Astrocyte (in vitro differentiated cells and primary cell): Measurements from ENCODE around the gene ZNF33B. TPM values are rescaled to one million over a fixed set of nuclear protein-coding genes. Genes with fewer than 3 reads are reported as not detected.

Experiments
- DNase-seq: peaks from one replicate; pipeline ENCODE4 v3.0.0-alpha.2; 2010; ENCODE audit warnings: low read depth
- FAIRE-seq: peaks from 2 replicates; lab custom pipeline; 2011; peaks lifted over from hg19 to GRCh38; lab: Jason Lieb, UNC
- H2AFZ ChIP-seq: 2 replicates; pipeline ENCODE4 v1.6.0; 2012; ENCODE audit warnings: low read depth, low read length, inconsistent platforms
- H3K27ac ChIP-seq: 2 replicates; pipeline ENCODE4 v1.5.1; 2011; ENCODE audit warnings: low read depth, low read length, inconsistent platforms
- H3K27me3 ChIP-seq: 2 replicates; pipeline ENCODE4 v1.6.0; 2011; ENCODE audit warnings: low read length, inconsistent platforms; ENCODE audit not compliant: insufficient read depth
- H3K36me3 ChIP-seq: 2 replicates; pipeline ENCODE4 v1.5.1; 2011; ENCODE audit warnings: low read length, inconsistent platforms; ENCODE audit not compliant: insufficient read depth
- H3K4me1 ChIP-seq: 2 replicates; pipeline ENCODE4 v1.5.1; 2011; ENCODE audit warnings: low read length, inconsistent platforms; ENCODE audit not compliant: insufficient read depth
- H3K4me2 ChIP-seq: 2 replicates; pipeline ENCODE4 v1.6.0; 2012; ENCODE audit warnings: low read length, inconsistent platforms
- H3K4me3 ChIP-seq: 2 replicates; pipeline ENCODE4 v1.5.1; 2011; ENCODE audit warnings: low read depth, mild to moderate bottlenecking, low read length, inconsistent platforms; ENCODE audit not compliant: insufficient read depth
- H3K79me2 ChIP-seq: 2 replicates; pipeline ENCODE4 v1.6.0; 2012; ENCODE audit warnings: mild to moderate bottlenecking, low read length, inconsistent platforms; ENCODE audit not compliant: insufficient read depth
- H3K9ac ChIP-seq: 2 replicates; pipeline ENCODE4 v1.6.0; 2012; ENCODE audit warnings: mild to moderate bottlenecking, low read length, inconsistent platforms
- H3K9me3 ChIP-seq: 2 replicates; pipeline ENCODE4 v1.5.1; 2012; ENCODE audit warnings: low read depth, mild to moderate bottlenecking, low read length, inconsistent platforms; ENCODE audit not compliant: insufficient read depth
- H4K20me1 ChIP-seq: 2 replicates; pipeline ENCODE4 v1.6.0; 2012; ENCODE audit warnings: low read length, inconsistent platforms; ENCODE audit not compliant: insufficient read depth
- H3K27ac Mint-ChIP-seq: one replicate; pipeline ENCODE4 v1.8.0; 2021; ENCODE audit warnings: mild to moderate bottlenecking, mixed read lengths; ENCODE audit not compliant: unreplicated experiment
- H3K27me3 Mint-ChIP-seq: one replicate; pipeline ENCODE4 v1.8.0; 2021; ENCODE audit warnings: low read depth, mixed read lengths; ENCODE audit not compliant: unreplicated experiment
- H3K36me3 Mint-ChIP-seq: one replicate; pipeline ENCODE4 v1.8.0; 2021; ENCODE audit warnings: low read depth, mixed read lengths; ENCODE audit not compliant: unreplicated experiment
- H3K4me1 Mint-ChIP-seq: one replicate; pipeline ENCODE4 v1.8.0; 2021; ENCODE audit warnings: low read depth, mixed read lengths; ENCODE audit not compliant: unreplicated experiment
- H3K4me3 Mint-ChIP-seq: one replicate; pipeline ENCODE4 v1.8.0; 2021; ENCODE audit warnings: mild to moderate bottlenecking, moderate library complexity, mixed read lengths; ENCODE audit not compliant: unreplicated experiment
- H3K9me3 Mint-ChIP-seq: one replicate; pipeline ENCODE4 v1.8.0; 2021; ENCODE audit warnings: mild to moderate bottlenecking, mixed read lengths; ENCODE audit not compliant: unreplicated experiment
- EZH2 ChIP-seq: IDR thresholded peaks from 2 replicates; pipeline ENCODE4 v1.6.1; 2012; ENCODE audit warnings: mild to moderate bottlenecking, low read length, inconsistent platforms; ENCODE audit not compliant: insufficient read depth
- total RNA-seq: library from RNA; stranded (reverse); gene quantifications from 2 replicates; pipeline ENCODE4 v1.2.1, GENCODE V29; 2021
- TF ChIP-seq, protein P1 (sequence below): IDR thresholded peaks from 2 replicates; pipeline ENCODE4 v1.5.1; 2011; ENCODE audit warnings: low read depth, mild to moderate bottlenecking, inconsistent platforms, low read length, moderate library complexity; ENCODE audit not compliant: insufficient read depth

Gene ZNF33B
- total RNA-seq, 1 donor from 2014 or later, result 10.1 TPM

DNA sequence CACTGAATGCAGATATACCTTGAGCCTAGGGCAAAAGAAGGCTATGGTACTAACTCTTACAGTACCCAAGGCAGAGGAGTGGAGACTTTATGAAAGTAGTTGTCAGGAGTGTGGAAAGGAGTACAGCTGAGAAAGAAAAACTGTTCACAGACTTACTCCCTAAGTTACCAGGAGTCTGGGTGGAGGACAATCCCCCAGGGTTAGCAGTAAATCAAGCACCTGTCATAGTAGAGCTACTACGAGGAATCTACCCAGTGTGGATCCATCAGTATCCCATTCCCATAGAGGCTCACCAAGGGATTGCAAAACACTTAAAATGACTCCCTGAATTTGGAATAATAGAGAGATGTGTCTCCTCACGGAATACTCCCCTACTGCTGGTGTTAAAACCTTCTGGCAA is 10.1 kb upstream of the ZNF33B start:
- no peak overlapping the region for H3K4me2 ChIP-seq
- no peaks in the 10 kb centered on the region for H3K79me2 ChIP-seq
- peaks cover 4% of the 10 kb centered on the region for H3K9me3 Mint-ChIP-seq
- no peaks in the 10 kb centered on the region for H4K20me1 ChIP-seq
- peaks cover 11% of the 10 kb centered on the region for H3K27me3 Mint-ChIP-seq
- H3K4me1 Mint-ChIP-seq, result peaks cover 3% of the 10 kb centered on the region
- DNase-seq, result no peak
- H3K27ac ChIP-seq, result no peak overlapping the region
- H3K36me3 ChIP-seq, result no peaks in the 10 kb centered on the region
- TF ChIP-seq, protein P1, sequence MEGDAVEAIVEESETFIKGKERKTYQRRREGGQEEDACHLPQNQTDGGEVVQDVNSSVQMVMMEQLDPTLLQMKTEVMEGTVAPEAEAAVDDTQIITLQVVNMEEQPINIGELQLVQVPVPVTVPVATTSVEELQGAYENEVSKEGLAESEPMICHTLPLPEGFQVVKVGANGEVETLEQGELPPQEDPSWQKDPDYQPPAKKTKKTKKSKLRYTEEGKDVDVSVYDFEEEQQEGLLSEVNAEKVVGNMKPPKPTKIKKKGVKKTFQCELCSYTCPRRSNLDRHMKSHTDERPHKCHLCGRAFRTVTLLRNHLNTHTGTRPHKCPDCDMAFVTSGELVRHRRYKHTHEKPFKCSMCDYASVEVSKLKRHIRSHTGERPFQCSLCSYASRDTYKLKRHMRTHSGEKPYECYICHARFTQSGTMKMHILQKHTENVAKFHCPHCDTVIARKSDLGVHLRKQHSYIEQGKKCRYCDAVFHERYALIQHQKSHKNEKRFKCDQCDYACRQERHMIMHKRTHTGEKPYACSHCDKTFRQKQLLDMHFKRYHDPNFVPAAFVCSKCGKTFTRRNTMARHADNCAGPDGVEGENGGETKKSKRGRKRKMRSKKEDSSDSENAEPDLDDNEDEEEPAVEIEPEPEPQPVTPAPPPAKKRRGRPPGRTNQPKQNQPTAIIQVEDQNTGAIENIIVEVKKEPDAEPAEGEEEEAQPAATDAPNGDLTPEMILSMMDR, result no peak
- TF ChIP-seq EZH2, result no peak
- H3K4me3 ChIP-seq, result no peak overlapping the region
- no peak overlapping the region for H3K4me3 Mint-ChIP-seq
- H3K36me3 Mint-ChIP-seq, result no peaks in the 10 kb centered on the region
- no peak overlapping the region for H2AFZ ChIP-seq
- H3K4me1 ChIP-seq, result no peaks in the 10 kb centered on the region
- FAIRE-seq, result no peak
- no peak overlapping the region for H3K27ac Mint-ChIP-seq
- H3K27me3 ChIP-seq, result no peaks in the 10 kb centered on the region
- H3K9ac ChIP-seq, result no peak overlapping the region
- no peaks in the 10 kb centered on the region for H3K9me3 ChIP-seq

DNA sequence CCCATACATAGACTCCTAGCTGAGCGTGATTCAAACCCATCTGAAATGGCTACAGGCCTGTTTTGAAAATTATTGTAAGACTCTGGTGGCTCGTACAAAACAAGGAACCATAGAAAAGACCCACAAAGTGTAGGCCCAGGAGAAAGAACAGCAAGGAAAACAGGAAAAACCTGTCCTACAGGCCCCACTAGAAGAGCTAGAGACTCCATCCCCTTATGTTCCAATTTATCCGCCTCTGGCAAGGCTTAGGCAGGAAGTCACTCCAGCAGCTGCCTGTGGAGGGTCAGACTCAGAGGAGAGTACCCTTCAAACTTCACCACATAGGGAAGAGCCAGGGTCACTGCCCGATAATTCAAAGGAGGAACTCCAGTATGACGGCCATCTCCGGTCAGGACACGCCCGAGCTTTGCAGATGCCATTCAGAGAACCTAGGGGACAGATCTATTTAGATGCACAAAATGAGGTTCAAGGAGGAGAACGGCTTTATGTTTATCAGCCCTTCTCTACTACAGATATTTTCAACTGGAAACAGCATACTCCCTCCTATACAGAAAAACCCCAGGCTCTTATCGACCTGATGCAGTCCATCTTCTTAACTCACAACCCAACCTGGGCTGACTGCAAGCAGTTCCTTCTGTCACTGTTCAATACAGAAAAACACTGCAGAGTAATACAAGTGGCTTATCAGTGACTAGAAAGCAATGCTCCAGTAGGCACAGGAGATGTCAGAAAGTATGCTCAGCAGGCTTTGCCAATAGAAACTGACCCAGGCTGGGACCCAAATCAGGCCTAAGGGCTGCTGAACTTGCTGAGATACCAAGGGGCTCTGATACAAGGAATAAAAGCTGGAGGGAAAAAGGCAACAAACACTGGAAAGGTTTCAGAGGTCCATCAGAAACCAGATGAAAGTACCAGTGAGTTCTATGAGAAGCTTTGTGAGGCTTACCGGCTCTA is 8.6 kb upstream of the ZNF33B start:
- Mint-ChIP-seq H3K27ac (no peak overlapping the region), H3K4me3 (no peak overlapping the region), H3K36me3 (no peaks in the 10 kb centered on the region), H3K27me3 (peaks cover 14% of the 10 kb centered on the region), H3K9me3 (peaks cover 4% of the 10 kb centered on the region), H3K4me1 (peaks cover 3% of the 10 kb centered on the region)
- H3K27me3 ChIP-seq, result no peaks in the 10 kb centered on the region
- no peak overlapping the region for H2AFZ ChIP-seq
- H3K9ac ChIP-seq, result no peak overlapping the region
- H3K27ac ChIP-seq, result no peak overlapping the region
- DNase-seq, result no peak
- no peak for FAIRE-seq
- no peak for TF ChIP-seq EZH2
- TF ChIP-seq, protein P1, result no peak
- H3K4me3 ChIP-seq, result no peak overlapping the region
- H3K36me3 ChIP-seq, result no peaks in the 10 kb centered on the region
- no peaks in the 10 kb centered on the region for H3K79me2 ChIP-seq
- H3K4me2 ChIP-seq, result no peak overlapping the region
- H3K9me3 ChIP-seq, result no peaks in the 10 kb centered on the region
- H4K20me1 ChIP-seq, result no peaks in the 10 kb centered on the region
- no peaks in the 10 kb centered on the region for H3K4me1 ChIP-seq

DNA sequence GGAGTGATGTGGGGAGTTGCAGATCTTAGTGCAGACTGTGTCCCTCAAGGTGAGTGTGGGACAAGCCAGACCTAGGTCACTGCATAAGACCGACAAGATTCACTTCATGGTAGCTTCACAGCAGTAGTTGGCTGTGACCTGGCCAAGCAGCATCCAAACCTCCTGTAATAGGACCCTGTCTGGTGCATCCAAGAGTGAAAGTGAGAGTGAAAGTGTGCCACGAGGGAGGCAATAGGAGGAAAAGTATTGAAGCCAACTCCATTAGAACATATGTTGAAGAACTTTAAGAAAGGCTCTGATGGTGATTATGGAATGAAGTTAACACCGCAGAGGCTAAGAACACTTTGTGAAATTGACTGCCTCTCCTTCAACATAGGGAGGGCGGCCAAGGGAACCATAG is 7.8 kb upstream of the ZNF33B start:
- H3K4me1 ChIP-seq, result no peaks in the 10 kb centered on the region
- Mint-ChIP-seq H3K4me3 (no peak overlapping the region), H3K27ac (no peak overlapping the region), H3K4me1 (peaks cover 3% of the 10 kb centered on the region), H3K9me3 (peaks cover 6% of the 10 kb centered on the region), H3K36me3 (no peaks in the 10 kb centered on the region), H3K27me3 (peaks cover 14% of the 10 kb centered on the region)
- H3K79me2 ChIP-seq, result no peaks in the 10 kb centered on the region
- H3K36me3 ChIP-seq, result no peaks in the 10 kb centered on the region
- H4K20me1 ChIP-seq, result no peaks in the 10 kb centered on the region
- H3K4me3 ChIP-seq, result no peak overlapping the region
- no peak for DNase-seq
- no peak overlapping the region for H2AFZ ChIP-seq
- no peaks in the 10 kb centered on the region for H3K27me3 ChIP-seq
- no peak overlapping the region for H3K4me2 ChIP-seq
- no peaks in the 10 kb centered on the region for H3K9me3 ChIP-seq
- FAIRE-seq, result no peak
- H3K9ac ChIP-seq, result no peak overlapping the region
- TF ChIP-seq EZH2, result no peak
- TF ChIP-seq, protein P1, result no peak
- H3K27ac ChIP-seq, result no peak overlapping the region
